ENCODE results near the gene TENM3. TPM values are rescaled to one million over a fixed set of nuclear protein-coding genes. Genes with fewer than 3 reads are reported as not detected.

The TENM3 gene
- total and polyA plus RNA-seq, 10 of the 15 experiments (the other 5 are each of a cell fraction or from before 2014, with no cell fraction given), result 0.01 to 1.7 (median 0.08) TPM; not detected in 2

DNA sequence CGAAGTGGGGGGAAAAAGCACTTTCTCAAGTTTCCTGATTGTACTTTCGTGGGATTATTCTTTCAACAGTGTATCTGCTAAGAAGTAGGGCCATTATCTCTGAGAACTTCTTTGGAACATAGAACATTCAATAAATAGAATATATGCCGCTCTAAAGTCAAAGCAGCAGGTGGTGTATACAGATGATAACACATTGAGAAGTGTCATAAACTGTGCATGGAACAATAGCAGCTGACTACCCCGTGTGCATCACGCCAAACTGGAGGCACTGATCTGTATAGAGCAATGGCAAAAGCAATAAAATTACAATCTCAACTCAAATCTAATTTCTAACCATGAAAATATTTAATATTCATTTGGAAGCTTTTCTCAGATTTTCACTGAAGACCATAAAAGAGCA, 498.7 kb downstream of the TENM3 start:
- Histone ChIP-seq H3K4me3 (no peak overlapping the region), H3K79me2 (ENCODE audit: control insufficient read depth, insufficient read depth, low read length) (no peaks in the 10 kb centered on the region), H4K20me1 (ENCODE audit: control insufficient read depth, insufficient read depth) (no peaks in the 10 kb centered on the region), H3K4me1 (ENCODE audit: control insufficient read depth, insufficient read depth, low read length) (no peaks in the 10 kb centered on the region), H3K27me3 (replicated peaks in 1 of 2; ENCODE audit: control insufficient read depth in 2 of 2, insufficient read depth in 2 of 2, low read length in 1 of 2) (no peaks in the 10 kb centered on the region), H3K9ac (ENCODE audit: control insufficient read depth, insufficient read depth, low read length) (no peak overlapping the region), H3K27ac (ENCODE audit: control insufficient read depth, insufficient read depth) (no peak overlapping the region), H2AFZ (ENCODE audit: control insufficient read depth, low read depth, low read length) (no peak overlapping the region), H3K36me3 (ENCODE audit: control insufficient read depth in 2 of 2, insufficient read depth in 2 of 2, low read length in 1 of 2) (no peaks in the 10 kb centered on the region), H3K4me2 (ENCODE audit: control insufficient read depth, insufficient read depth) (no peak overlapping the region), H3K9me3 (replicated peaks; ENCODE audit: control insufficient read depth, insufficient read depth, low read length) (no peaks in the 10 kb centered on the region)
- no peak for ATAC-seq
- ChIA-PET CTCF (no interaction called here), RAD21 (ENCODE audit: unreplicated experiment) (no interaction called here), POLR2A (no interaction called here), SMC1A (ENCODE audit: uncharacterized antibody, unreplicated experiment) (interaction anchor here (1.1 kb wide), 1 partner anchor 83 kb away, joined by 3 read pairs; no protein-coding TSS in a partner anchor)
- in situ Hi-C loops (cut with MboI), result no loop called here
- no peak for TF ChIP-seq TBL1XR1 (IDR thresholded peaks at IDR 0.05; ENCODE audit: low read depth, low read length)
- no peak for TF ChIP-seq ZNF384 (IDR thresholded peaks at IDR 0.05; ENCODE audit: borderline replicate concordance, low read depth, low read length)
- no peak for TF ChIP-seq RB1 (IDR thresholded peaks at IDR 0.05; ENCODE audit: borderline replicate concordance)
- FAIRE-seq, result no peak
- intact Hi-C loops (cut with micrococcal nuclease; ENCODE audit: unreplicated experiment), result no loop called here
- WGBS (ENCODE audit: insufficient coverage, insufficient replicate concordance, low lambda C conversion rate, missing lambda C conversion rate), result 19% methylated on average over 5 of the region's 5 CpGs
- BruUV-seq (replicated peaks), result no TSS peak
- no peak for DNase-seq (ENCODE audit: low read depth, low spot score)

DNA sequence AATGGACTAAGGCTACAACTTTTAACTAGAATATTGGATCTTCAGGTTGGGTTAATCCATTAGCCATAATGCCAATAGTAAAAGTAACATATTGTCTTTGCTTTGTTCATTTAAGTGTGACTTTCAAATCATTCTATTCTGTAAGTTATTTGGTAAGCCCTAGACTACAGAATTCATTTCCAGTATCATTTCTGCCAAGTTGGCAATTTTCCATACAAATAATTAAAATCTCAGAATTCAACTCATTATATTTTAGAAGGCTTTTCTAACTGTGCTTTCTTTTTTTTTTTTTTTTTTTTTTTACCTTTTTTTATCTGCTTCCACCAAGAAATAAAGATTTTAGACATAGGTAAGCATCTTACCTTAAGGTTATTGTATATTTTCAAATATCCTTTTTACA, 500.6 kb downstream of the TENM3 start:
- CTCF ChIA-PET, result no interaction called here
- in situ Hi-C loops (cut with MboI), result no loop called here

More for the DNA sequence above, 500.6 kb downstream of the TENM3 start:
- intact Hi-C loops (cut with micrococcal nuclease; ENCODE audit: unreplicated experiment), result no loop called here
- no peak overlapping the region for H2AFZ ChIP-seq (ENCODE audit: control insufficient read depth, low read depth, low read length)
- FAIRE-seq, result no peak
- RAD21 ChIA-PET (ENCODE audit: unreplicated experiment), result no interaction called here
- H3K27ac ChIP-seq (ENCODE audit: control insufficient read depth, insufficient read depth), result no peak overlapping the region
- POLR2A ChIA-PET, result interaction anchor here (0.6 kb wide), 1 partner anchor 183 kb away, joined by 3 read pairs; no protein-coding TSS in a partner anchor
- no peak overlapping the region for H3K4me3 ChIP-seq
- BruUV-seq (replicated peaks), result no TSS peak
- H3K9me3 ChIP-seq (replicated peaks; ENCODE audit: control insufficient read depth, insufficient read depth, low read length), result no peaks in the 10 kb centered on the region
- TF ChIP-seq IKZF2 (IDR thresholded peaks at IDR 0.05) (no peak), NFIC (IDR thresholded peaks at IDR 0.05; ENCODE audit: low read depth, low read length) (no peak), TAF1 (IDR thresholded peaks at IDR 0.05; ENCODE audit: borderline replicate concordance, low read depth, low read length) (no peak), RELA (IDR thresholded peaks at IDR 0.05; ENCODE audit: borderline replicate concordance, partially characterized antibody) (no peak), RB1 (IDR thresholded peaks at IDR 0.05; ENCODE audit: borderline replicate concordance) (no peak), RAD51 (IDR thresholded peaks at IDR 0.05) (no peak), RCOR1 (conservative IDR thresholded peaks at IDR 0.05; ENCODE audit: low read depth, low read length) (no peak), CBFB (IDR thresholded peaks at IDR 0.05; ENCODE audit: low read depth) (no peak), MXI1 (IDR thresholded peaks at IDR 0.05; ENCODE audit: low read depth, low read length) (no peak), BRCA1 (IDR thresholded peaks at IDR 0.05; ENCODE audit: low read depth, low read length) (no peak), WRNIP1 (IDR thresholded peaks at IDR 0.05; ENCODE audit: borderline replicate concordance, low read depth, low read length) (no peak), SUZ12 (IDR thresholded peaks at IDR 0.05; ENCODE audit: unreplicated experiment) (no peak)
- TF ChIP-seq, protein P1, sequence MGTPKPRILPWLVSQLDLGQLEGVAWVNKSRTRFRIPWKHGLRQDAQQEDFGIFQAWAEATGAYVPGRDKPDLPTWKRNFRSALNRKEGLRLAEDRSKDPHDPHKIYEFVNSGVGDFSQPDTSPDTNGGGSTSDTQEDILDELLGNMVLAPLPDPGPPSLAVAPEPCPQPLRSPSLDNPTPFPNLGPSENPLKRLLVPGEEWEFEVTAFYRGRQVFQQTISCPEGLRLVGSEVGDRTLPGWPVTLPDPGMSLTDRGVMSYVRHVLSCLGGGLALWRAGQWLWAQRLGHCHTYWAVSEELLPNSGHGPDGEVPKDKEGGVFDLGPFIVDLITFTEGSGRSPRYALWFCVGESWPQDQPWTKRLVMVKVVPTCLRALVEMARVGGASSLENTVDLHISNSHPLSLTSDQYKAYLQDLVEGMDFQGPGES (IDR thresholded peaks at IDR 0.05), result no peak
- TF ChIP-seq, protein P2, sequence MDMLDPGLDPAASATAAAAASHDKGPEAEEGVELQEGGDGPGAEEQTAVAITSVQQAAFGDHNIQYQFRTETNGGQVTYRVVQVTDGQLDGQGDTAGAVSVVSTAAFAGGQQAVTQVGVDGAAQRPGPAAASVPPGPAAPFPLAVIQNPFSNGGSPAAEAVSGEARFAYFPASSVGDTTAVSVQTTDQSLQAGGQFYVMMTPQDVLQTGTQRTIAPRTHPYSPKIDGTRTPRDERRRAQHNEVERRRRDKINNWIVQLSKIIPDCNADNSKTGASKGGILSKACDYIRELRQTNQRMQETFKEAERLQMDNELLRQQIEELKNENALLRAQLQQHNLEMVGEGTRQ (IDR thresholded peaks at IDR 0.05; ENCODE audit: borderline replicate concordance, low read depth, low read length), result no peak
- SMC1A ChIA-PET (ENCODE audit: uncharacterized antibody, unreplicated experiment), result no interaction called here
- H3K27me3 ChIP-seq (replicated peaks in 1 of 2; ENCODE audit: control insufficient read depth in 2 of 2, insufficient read depth in 2 of 2, low read length in 1 of 2), result no peaks in the 10 kb centered on the region
- no peaks in the 10 kb centered on the region for H3K36me3 ChIP-seq (ENCODE audit: control insufficient read depth in 2 of 2, insufficient read depth in 2 of 2, low read length in 1 of 2)
- no peak overlapping the region for H3K9ac ChIP-seq (ENCODE audit: control insufficient read depth, insufficient read depth, low read length)
- DNase-seq (ENCODE audit: low read depth, low spot score), result no peak
- no peak for ATAC-seq
- H3K79me2 ChIP-seq (ENCODE audit: control insufficient read depth, insufficient read depth, low read length), result no peaks in the 10 kb centered on the region
- H3K4me1 ChIP-seq (ENCODE audit: control insufficient read depth, insufficient read depth, low read length), result no peaks in the 10 kb centered on the region
- no peak overlapping the region for H3K4me2 ChIP-seq (ENCODE audit: control insufficient read depth, insufficient read depth)
- no peaks in the 10 kb centered on the region for H4K20me1 ChIP-seq (ENCODE audit: control insufficient read depth, insufficient read depth)

Measured in GM12878 (cell line).